ENCODE results near the gene RPS6KA1.

- TF ChIP-seq PRDM15 (CRISPR knock-in tag; IDR thresholded peaks at IDR 0.05) (no peak), ZBTB43 (CRISPR knock-in tag; IDR thresholded peaks at IDR 0.05) (no peak), ZNF232 (CRISPR knock-in tag; IDR thresholded peaks at IDR 0.05) (no peak), E2F5 (CRISPR knock-in tag; IDR thresholded peaks at IDR 0.05) (no peak), E2F1 (CRISPR knock-in tag; IDR thresholded peaks at IDR 0.05) (no peak), NFYB (CRISPR knock-in tag; conservative IDR thresholded peaks at IDR 0.05; ENCODE audit: low read depth) (no peak), USF2 (CRISPR knock-in tag; IDR thresholded peaks at IDR 0.05) (no peak), ELF4 (CRISPR knock-in tag; IDR thresholded peaks at IDR 0.05; ENCODE audit: low read depth) (no peak)
- TF ChIP-seq, protein P1, sequence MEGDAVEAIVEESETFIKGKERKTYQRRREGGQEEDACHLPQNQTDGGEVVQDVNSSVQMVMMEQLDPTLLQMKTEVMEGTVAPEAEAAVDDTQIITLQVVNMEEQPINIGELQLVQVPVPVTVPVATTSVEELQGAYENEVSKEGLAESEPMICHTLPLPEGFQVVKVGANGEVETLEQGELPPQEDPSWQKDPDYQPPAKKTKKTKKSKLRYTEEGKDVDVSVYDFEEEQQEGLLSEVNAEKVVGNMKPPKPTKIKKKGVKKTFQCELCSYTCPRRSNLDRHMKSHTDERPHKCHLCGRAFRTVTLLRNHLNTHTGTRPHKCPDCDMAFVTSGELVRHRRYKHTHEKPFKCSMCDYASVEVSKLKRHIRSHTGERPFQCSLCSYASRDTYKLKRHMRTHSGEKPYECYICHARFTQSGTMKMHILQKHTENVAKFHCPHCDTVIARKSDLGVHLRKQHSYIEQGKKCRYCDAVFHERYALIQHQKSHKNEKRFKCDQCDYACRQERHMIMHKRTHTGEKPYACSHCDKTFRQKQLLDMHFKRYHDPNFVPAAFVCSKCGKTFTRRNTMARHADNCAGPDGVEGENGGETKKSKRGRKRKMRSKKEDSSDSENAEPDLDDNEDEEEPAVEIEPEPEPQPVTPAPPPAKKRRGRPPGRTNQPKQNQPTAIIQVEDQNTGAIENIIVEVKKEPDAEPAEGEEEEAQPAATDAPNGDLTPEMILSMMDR (IDR thresholded peaks at IDR 0.05) = no peak
- TF ChIP-seq, protein P2, sequence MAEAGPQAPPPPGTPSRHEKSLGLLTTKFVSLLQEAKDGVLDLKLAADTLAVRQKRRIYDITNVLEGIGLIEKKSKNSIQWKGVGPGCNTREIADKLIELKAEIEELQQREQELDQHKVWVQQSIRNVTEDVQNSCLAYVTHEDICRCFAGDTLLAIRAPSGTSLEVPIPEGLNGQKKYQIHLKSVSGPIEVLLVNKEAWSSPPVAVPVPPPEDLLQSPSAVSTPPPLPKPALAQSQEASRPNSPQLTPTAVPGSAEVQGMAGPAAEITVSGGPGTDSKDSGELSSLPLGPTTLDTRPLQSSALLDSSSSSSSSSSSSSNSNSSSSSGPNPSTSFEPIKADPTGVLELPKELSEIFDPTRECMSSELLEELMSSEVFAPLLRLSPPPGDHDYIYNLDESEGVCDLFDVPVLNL (CRISPR knock-in tag; IDR thresholded peaks at IDR 0.05; ENCODE audit: borderline replicate concordance, low read depth) = no peak
- TF ChIP-seq, protein P3, sequence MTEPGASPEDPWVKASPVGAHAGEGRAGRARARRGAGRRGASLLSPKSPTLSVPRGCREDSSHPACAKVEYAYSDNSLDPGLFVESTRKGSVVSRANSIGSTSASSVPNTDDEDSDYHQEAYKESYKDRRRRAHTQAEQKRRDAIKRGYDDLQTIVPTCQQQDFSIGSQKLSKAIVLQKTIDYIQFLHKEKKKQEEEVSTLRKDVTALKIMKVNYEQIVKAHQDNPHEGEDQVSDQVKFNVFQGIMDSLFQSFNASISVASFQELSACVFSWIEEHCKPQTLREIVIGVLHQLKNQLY (CRISPR knock-in tag; IDR thresholded peaks at IDR 0.05) = no peak
These were observed 891 bp downstream of the RPS6KA1 start for GRCh38 chr1:26530410-26530894.

All from WTC11 (cell line).